Measurements from ENCODE around the gene ARL5B.

ARL5B gene

DNA sequence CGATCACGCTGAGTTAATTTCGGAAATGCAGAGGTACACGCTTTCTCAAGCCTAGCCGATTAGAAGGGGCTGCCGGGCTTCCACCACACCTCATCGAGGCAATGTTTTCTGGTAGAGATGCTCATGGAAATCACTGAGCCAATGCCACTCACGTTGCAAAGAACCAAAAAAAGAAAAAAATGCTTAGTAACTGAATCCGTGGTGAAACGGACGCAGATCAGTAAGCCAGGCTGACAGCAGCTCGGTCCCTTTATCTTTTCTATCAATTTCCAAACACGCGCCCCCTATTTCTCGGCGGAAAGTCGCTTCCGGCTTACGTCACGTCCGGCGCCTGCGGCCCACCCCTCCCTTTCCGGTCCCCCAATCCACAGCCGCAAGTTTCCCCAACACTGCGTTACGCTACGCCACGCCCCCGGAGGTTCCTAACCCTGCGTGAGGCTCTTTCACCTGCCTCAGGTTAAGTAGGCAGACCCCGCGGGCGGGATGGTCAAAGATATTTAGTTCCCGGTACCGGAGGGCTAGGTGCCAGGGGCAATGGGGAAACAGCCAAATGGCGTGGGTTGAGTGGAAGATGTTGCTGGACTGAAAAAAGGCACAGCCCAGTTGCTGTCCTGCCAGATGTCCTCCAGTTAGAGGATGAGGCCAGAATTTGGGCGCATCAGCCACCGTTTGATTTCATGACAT lies 7.8 kb upstream of the ARL5B start, which contains the start of gene NSUN6 (continued):
- TF ChIP-seq, protein P1, sequence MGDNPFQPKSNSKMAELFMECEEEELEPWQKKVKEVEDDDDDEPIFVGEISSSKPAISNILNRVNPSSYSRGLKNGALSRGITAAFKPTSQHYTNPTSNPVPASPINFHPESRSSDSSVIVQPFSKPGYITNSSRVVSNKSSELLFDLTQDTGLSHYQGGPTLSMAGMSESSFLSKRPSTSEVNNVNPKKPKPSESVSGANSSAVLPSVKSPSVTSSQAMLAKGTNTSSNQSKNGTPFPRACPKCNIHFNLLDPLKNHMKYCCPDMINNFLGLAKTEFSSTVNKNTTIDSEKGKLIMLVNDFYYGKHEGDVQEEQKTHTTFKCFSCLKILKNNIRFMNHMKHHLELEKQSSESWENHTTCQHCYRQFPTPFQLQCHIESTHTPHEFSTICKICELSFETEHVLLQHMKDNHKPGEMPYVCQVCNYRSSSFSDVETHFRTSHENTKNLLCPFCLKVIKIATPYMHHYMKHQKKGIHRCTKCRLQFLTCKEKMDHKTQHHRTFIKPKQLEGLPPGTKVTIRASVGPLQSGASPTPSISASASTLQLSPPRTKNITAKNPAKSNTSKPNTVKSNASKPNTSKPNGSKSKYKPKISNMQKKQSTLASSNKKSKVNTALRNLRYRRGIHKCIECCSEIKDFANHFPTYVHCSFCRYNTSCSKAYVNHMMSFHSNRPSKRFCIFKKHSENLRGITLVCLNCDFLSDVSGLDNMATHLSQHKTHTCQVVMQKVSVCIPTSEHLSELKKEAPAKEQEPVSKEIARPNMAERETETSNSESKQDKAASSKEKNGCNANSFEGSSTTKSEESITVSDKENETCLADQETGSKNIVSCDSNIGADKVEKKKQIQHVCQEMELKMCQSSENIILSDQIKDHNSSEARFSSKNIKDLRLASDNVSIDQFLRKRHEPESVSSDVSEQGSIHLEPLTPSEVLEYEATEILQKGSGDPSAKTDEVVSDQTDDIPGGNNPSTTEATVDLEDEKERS (tag by site-specific recombination; IDR thresholded peaks at IDR 0.05): no peak
- TF ChIP-seq ZNF558 (tag by site-specific recombination; IDR thresholded peaks at IDR 0.05): no peak
- TF ChIP-seq ZBTB6 (tag by site-specific recombination; IDR thresholded peaks at IDR 0.05): no peak
- TF ChIP-seq ZFP69B (tag by site-specific recombination; IDR thresholded peaks at IDR 0.05): 0 out of 2 replicates have a peak, but pooled peaks have one; percentile 27
- TF ChIP-seq ZNF169 (tag by site-specific recombination; IDR thresholded peaks at IDR 0.05): no peak
- peak; percentile 85 for TF ChIP-seq ZXDB (tag by site-specific recombination; IDR thresholded peaks at IDR 0.05)
- TF ChIP-seq ZNF626 (tag by site-specific recombination; IDR thresholded peaks at IDR 0.05): no peak
- peak; percentile 95 for TF ChIP-seq ZNF629 (tag by site-specific recombination; IDR thresholded peaks at IDR 0.05)
- TF ChIP-seq ATF2 (tag by site-specific recombination; IDR thresholded peaks at IDR 0.05; ENCODE audit: low read depth): peak; percentile 80
- TF ChIP-seq ZNF223 (tag by site-specific recombination; IDR thresholded peaks at IDR 0.05): no peak
- no peak for TF ChIP-seq ZNF610 (tag by site-specific recombination; IDR thresholded peaks at IDR 0.05; ENCODE audit: borderline replicate concordance)
- TF ChIP-seq SP3 (tag by site-specific recombination; IDR thresholded peaks at IDR 0.05): peak; percentile 80
- no peak for TF ChIP-seq ZNF138 (tag by site-specific recombination; IDR thresholded peaks at IDR 0.05; ENCODE audit: borderline replicate concordance)
- no peak for TF ChIP-seq ZNF18 (tag by site-specific recombination; IDR thresholded peaks at IDR 0.05)
- TF ChIP-seq, protein P2, sequence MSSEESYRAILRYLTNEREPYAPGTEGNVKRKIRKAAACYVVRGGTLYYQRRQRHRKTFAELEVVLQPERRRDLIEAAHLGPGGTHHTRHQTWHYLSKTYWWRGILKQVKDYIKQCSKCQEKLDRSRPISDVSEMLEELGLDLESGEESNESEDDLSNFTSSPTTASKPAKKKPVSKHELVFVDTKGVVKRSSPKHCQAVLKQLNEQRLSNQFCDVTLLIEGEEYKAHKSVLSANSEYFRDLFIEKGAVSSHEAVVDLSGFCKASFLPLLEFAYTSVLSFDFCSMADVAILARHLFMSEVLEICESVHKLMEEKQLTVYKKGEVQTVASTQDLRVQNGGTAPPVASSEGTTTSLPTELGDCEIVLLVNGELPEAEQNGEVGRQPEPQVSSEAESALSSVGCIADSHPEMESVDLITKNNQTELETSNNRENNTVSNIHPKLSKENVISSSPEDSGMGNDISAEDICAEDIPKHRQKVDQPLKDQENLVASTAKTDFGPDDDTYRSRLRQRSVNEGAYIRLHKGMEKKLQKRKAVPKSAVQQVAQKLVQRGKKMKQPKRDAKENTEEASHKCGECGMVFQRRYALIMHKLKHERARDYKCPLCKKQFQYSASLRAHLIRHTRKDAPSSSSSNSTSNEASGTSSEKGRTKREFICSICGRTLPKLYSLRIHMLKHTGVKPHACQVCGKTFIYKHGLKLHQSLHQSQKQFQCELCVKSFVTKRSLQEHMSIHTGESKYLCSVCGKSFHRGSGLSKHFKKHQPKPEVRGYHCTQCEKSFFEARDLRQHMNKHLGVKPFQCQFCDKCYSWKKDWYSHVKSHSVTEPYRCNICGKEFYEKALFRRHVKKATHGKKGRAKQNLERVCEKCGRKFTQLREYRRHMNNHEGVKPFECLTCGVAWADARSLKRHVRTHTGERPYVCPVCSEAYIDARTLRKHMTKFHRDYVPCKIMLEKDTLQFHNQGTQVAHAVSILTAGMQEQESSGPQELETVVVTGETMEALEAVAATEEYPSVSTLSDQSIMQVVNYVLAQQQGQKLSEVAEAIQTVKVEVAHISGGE (tag by site-specific recombination; conservative IDR thresholded peaks at IDR 0.05; ENCODE audit: low read depth): peak; percentile 95
- TF ChIP-seq ZNF16 (tag by site-specific recombination; IDR thresholded peaks at IDR 0.05; ENCODE audit: low read depth): no peak
- TF ChIP-seq ZNF701 (tag by site-specific recombination; IDR thresholded peaks at IDR 0.05): no peak
- no peak for TF ChIP-seq ZFP41 (tag by site-specific recombination; IDR thresholded peaks at IDR 0.05; ENCODE audit: borderline replicate concordance)
- TF ChIP-seq ZNF654 (tag by site-specific recombination; IDR thresholded peaks at IDR 0.05; ENCODE audit: low read depth): no peak
- peak; percentile 43; the same call in 1 of the 2 replicates for TF ChIP-seq CTCF (tag by site-specific recombination; IDR thresholded peaks at IDR 0.05)
- TF ChIP-seq ZBTB44 (tag by site-specific recombination; IDR thresholded peaks at IDR 0.05): no peak
- peak; percentile 59 for TF ChIP-seq KLF17 (tag by site-specific recombination; IDR thresholded peaks at IDR 0.05)
- no peak for TF ChIP-seq ZNF426 (tag by site-specific recombination; IDR thresholded peaks at IDR 0.05)

Measured in HEK293 (cell line).